Measurements from ENCODE around the gene FAM53A.

DNA sequence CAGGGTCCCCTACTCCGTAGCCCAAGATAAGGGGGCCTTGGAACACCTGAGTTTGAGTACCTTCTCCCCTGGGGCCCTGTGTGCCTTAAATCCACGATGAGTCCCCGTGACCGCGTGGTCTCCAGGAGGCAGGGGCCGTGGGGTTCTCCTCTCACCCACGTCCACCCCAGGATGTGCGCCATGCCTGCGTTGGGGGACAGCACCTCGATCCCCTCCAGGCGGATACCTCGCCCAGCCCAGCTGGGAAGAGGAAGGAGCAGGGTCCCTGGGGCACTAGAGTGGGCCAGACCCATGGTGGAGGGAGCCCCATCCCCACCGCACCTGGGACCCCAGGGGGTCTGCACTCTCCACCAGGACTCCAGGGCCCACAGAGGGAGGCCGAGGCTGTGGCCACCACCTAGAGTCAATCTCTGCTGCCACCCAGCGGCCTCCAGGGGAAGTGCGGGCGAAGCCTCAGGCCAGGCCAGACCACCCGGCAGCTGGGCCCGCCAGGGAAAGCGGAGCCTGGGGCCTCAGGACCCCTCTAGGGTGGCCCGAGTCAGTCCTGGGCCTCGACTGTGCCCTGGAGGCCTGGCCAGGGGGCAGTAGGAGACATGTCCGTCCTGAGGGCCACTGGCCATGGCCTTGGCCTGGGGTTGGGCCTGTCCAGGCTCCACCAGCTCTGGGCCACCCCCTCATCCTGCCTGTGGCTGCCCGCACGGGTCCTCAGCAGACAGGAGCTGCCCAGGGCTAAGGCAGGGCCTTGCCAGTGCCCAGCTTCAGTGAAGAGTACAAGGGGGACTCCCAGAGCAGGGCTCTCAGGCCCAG is 55.0 kb downstream of the FAM53A start:
- TF ChIP-seq TBL1XR1 (IDR thresholded peaks at IDR 0.05; ENCODE audit: low read depth, low read length) (no peak), BHLHE40 (IDR thresholded peaks at IDR 0.05; ENCODE audit: borderline replicate concordance in 1 of 2, low read depth in 2 of 2, low read length in 1 of 2) (no peak), POLR2AphosphoS5 (IDR thresholded peaks at IDR 0.05; ENCODE audit: low read length) (no peak), STAT1 (conservative IDR thresholded peaks at IDR 0.05) (no peak)
- TF ChIP-seq, protein P1, sequence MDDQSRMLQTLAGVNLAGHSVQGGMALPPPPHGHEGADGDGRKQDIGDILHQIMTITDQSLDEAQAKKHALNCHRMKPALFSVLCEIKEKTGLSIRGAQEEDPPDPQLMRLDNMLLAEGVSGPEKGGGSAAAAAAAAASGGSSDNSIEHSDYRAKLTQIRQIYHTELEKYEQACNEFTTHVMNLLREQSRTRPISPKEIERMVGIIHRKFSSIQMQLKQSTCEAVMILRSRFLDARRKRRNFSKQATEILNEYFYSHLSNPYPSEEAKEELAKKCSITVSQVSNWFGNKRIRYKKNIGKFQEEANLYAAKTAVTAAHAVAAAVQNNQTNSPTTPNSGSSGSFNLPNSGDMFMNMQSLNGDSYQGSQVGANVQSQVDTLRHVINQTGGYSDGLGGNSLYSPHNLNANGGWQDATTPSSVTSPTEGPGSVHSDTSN (IDR thresholded peaks at IDR 0.05; ENCODE audit: insufficient replicate concordance, low read depth, low read length) = no peak

Data from GM12878 (cell line).